ENCODE measurements around the gene BHLHA9.

The BHLHA9 gene

DNA sequence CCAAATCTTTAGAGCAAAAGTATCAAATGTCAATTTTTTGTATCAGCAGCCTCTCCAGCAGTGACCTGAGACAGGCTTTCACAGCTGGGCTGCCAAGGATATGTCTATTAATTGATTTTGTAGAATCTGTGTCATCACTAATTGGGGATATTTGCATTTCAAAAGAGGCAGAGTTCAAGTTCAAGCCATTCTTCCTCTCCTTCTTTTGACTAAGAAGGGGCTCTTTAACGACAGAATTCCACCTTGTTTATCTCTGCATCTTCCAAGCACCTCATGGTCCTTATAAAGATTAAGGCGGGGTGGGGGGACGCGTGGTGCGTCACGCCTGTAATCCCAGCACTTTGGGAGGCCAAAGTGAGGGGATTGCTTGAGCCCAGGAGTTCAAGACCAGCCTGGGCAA, 15.2 kb upstream of the BHLHA9 start:
- DNase-seq (ENCODE audit: low spot score): no peak

DNA sequence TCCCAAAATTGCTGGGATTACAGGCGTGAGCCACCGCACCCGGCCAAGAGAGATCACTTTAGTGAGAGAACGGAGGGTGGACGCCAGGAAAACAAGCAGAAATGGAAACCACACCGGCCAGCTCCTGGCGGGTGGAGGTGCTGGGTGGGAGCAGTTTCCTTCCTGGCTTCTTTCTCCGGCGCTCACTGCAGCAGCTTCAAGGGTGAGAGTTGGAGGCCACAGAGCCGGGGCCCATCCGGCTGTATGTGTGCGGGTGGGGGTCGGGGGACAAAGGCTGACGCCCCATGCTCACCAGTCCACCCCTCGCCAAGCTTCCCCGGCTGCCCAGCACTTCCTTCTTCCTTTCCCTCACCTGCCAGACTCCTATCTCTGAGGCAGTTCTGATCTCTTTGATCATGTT, 13.5 kb upstream of the BHLHA9 start:
- DNase-seq (ENCODE audit: low spot score): no peak

DNA sequence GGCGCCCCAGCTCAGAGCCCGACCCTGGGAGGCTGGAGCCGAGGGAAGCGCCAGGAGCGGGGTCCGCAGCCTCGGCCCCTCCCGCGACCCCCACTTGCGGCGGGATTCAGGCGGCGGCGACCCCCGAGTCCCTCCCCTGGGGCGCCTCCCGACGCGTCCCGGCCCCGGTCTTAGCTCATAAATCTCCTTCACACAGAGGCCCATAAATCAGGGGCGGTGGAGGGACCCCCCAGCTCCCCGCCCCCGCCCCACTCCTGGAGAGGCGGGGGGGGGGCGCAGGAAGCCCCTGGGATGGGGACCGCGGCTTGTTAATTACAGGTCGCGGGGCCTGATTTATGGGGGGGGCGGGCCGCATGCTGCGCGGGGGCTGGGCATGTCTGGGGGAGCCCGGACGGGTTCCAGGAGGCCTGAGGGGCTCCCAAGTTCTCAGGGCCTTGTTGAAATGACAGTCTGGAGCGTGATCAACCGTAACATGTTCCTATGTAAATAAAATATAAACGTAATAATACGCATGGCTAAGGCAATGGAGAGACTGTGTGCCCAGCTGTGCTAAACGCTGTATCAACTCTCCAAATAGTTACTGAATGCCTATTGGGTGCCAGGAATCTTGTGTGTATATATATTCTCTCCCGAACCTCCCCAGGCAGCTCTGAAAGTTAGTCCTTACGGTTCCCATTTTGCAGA, 10.0 kb upstream of the BHLHA9 start:
- DNase-seq (ENCODE audit: low spot score): no peak

DNA sequence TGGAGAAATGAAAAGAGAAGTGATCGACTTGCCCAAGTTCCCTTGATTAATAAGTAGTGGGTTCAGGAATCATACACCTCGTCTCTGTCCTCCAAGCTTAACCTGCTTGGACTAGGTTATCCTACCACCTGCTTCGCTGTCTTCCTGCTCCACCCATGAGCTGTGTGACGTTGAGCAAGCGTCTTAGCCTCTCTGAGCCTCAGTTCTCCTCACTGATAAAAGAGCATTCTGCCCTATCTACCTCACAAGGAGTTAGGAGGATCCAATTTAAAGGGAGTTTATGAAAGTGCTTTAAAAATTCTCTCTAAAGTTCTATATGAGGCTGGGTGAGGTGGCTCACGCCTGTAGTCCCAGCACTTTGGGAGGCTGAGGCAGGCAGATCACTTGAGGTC, 9.5 kb upstream of the BHLHA9 start:
- DNase-seq (ENCODE audit: low spot score): no peak

DNA sequence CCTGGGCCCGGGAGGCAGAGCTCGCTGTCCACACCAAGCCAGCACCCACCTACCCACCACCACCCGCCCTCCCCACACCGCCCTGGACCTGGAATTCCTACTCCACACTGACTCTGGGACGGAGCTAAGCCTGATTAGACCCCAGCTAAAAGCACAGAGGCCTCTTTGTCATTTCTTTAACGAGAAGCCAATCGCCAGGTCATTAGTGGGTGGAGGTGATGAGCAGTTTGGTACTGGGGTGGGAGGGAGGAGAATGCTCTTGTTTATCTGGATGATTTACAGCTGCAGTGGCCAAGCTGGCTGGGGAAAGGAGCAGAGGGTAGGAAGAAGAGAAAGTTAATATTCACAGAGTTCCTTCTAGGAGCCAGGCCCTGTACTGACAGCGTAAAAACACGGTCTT, 6.0 kb upstream of the BHLHA9 start:
- peak; percentile 4 for DNase-seq (ENCODE audit: low spot score)

DNA sequence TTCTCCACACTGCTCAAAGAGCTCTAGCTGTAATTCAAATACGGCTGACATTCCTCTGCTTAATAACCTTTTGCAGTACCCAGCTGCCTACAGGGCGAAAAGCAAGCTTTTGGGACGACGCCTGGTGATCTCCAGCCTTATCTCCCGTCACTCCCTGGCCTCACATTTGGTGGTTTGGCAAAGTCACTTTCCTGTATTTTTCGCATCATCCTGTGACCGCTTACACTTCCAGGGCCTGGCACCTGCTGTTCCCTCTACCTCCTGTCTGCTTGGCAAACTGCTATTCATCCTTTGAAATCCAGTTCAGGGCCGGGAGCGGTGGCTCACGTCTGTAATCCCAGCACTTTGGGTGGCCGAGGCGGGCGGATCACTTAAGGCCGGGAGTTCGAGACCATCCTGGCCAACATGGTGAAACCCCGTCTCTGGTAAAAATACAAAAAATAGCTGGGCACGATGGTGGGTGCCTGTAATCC, 2.7 kb upstream of the BHLHA9 start:
- no peak for DNase-seq (ENCODE audit: low spot score)

DNA sequence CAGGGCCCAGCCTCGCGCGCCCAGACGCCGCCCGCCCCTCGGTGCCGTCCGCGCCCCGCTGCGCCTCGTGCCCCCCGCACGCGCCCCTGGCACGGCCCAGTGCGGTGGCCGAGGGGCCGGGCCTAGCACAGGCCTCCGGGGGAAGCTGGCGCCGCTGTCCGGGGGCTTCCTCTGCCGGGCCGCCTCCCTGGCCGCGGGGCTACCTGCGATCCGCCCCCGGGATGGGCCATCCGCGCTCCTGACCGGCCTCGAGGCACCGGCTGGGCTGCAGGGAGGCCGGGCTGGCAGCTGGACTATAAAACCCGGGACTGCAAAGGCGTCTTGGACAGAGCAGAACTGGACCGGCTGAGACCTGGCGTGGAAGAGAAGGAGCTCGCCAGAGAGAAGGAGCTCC, 783 bp downstream of the BHLHA9 start:
- DNase-seq (ENCODE audit: low spot score): no peak

DNA sequence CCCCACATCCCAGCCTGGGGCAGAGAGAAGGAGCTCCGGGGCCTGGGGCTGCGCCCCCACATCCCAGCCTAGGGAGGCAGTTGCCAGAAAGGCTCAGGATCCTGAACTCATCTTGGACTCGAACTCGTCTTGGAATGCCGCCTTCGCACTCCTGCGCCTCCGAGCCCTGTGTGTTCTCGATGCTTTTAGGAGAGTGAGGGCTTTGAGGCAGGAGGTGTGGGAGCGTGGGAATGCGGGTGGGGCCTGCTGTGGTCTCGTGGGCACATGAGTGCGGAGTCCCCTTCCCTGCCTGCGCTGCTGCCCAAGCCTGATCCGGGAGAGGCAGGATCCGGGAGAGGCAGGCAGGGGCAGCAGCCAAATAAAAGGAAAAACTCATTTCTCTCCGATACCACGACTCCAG, 1.2 kb downstream of the BHLHA9 start:
- DNase-seq (ENCODE audit: low spot score): no peak

DNA sequence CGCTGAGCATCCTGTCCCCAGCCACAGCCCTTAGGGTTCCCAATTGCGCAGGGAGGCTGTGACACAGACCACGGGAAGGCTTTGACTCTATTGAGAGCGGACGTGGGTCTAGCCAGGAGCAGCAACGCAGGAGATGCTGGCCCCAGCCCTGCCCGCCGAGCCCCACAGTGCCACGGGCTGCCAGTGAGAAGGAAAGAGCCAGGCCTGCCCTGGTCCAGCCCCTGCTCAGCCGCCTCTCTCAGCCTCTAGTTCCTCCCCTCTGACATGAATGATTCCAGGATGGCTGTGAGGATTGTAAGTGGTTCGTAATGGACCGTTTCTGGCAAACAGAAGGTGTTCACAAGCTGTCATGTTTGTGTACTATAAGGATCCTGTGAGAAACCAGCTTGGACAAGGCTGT, 2.5 kb downstream of the BHLHA9 start:
- no peak for DNase-seq (ENCODE audit: low spot score)

DNA sequence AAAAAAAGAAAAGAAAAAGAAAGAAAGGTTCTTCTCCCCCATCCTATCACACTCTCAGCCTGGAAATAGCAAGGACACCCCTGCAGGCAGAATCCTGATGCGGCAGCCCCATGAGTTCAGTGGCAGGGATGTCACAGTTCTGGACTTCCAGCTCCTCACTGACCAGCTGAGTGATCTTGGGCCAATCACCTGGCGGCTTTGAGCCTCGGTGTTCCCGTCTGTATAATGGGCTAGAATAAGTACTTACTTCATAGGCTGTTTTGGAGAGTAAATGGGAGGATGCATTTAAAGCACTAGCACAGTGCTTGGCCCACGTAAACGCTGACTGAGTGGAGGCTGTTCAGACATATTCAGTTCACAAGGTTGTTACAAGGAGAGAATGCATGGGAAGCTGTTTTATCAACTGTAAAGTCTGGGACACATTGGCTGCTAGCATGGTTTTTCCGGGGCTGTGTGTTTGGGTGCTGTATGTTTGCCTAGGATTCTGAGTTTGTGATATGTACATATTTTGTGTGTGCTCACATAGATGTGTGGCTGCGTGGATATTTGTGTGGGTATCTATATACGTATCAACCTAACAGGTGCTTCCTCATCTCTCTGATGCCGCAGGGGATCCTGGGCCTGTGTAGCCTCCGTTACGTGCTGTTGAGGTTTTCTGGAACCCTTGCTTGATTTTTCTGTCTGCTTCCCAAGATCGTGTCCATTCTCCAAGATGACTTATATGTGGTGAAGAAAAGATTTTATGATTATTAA, 3.4 kb downstream of the BHLHA9 start:
- no peak for DNase-seq (ENCODE audit: low spot score)

DNA sequence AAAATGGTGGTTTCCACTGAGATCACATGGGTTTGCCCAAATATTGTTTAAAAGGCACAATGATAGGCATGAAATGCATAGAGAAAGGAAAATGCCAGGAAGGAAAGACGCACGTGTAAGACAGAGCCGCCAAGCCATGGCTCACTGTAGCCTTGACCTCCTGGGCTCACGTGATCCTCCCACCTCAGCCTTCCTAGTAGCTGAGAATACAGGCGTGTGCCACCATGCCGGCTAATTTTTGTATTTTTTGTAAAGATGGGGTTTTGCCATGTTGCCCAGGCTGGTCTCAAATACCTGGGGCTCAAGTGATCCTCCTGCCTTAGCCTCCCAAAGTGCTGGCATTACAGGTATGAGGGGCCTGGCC, 4.0 kb downstream of the BHLHA9 start:
- no peak for DNase-seq (ENCODE audit: low spot score)

DNA sequence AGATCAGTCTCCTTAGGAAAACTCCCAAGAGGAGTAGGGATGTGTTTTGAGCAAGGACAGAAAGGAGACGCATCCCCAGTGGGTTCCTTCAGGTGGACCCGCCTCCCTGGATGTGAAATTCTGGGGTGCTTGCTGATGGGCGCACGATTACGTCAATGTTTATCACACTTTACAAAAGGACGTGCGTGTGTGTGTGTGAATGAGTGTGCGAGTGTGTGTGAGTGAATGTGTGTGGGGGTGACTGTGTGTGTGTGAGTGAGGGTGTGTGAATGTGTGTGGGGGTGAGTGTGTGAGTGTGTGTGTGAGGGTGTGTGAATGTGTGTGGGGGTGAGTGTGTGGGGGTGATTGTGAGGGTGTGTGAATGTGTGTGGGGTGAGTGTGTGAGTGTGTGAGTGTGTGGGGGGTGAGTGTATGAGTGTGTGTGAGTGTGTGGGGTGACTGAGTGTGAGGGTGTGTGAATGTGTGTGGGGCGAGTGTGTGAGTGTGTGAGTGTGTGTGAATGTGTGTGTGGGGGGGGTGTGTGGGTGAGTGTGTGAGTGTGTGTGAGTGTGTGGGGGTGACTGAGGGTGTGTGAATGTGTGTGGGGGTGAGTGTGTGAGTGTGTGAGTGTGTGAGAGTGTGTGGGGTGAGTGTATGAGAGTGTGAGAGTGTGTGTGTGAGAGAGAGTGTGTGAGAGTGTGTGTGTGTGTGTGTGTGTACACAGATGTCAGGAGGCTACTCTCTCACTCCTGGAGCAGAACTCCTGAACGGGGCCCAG, 5.1 kb downstream of the BHLHA9 start:
- no peak for DNase-seq (ENCODE audit: low spot score)

DNA sequence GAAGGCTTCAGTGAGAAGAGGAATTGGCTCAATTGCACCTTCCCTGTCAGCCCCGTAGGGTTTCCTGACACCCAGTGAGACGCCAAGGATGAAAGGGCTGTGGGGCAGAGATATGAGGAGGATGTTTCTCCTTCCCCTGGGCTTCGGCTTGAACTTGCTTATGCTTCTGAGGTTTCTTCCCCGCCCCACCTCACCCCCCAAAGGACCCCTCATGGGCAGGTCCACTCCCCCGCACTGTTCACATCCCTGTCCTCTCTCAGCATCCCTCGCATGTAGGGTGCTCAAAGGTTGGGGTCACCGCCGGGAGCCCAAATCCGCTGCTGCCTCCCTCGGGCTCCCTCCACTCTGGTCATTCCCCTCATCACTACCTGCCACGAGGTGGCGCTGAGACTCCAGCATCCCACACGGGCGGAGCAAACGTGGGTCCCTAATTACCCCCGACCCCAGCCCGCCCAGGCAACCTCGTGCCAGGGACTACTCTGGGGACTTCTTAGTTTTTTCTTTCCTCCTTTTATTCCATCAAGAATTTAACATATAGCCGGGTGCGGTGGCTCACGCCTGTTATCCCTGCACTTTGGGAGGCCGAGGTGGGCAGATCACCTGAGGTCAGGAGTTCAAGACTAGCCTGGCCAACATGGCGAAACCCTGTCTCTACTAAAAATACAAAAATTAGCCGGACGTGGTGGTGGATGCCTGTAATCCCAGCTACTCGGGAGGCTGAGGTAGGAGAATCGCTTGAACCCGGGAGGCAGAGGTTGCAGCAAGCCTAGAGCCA, 5.9 kb downstream of the BHLHA9 start:
- peak; percentile 80 for DNase-seq (ENCODE audit: low spot score)

DNA sequence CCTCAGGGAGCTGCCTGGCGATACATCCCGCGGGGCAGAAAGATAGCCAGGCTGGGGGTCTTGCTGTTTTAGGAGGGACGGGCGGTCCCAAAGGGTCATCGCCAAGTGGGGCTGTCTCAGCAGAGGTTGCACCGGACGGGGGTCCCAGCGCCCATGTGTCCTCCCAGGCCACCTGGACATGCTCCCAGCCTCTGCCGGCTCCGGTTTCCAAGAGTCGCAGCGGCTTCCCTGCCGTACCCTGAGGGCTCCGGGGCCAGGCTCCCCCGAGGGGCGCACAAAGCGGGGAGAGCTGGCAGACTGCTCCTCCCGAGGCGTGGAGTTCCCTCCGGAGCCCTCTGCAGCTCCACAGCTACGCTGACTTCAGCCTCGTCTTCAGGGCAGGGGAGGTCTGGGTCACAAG, 10.4 kb downstream of the BHLHA9 start:
- no peak for DNase-seq (ENCODE audit: low spot score)

DNA sequence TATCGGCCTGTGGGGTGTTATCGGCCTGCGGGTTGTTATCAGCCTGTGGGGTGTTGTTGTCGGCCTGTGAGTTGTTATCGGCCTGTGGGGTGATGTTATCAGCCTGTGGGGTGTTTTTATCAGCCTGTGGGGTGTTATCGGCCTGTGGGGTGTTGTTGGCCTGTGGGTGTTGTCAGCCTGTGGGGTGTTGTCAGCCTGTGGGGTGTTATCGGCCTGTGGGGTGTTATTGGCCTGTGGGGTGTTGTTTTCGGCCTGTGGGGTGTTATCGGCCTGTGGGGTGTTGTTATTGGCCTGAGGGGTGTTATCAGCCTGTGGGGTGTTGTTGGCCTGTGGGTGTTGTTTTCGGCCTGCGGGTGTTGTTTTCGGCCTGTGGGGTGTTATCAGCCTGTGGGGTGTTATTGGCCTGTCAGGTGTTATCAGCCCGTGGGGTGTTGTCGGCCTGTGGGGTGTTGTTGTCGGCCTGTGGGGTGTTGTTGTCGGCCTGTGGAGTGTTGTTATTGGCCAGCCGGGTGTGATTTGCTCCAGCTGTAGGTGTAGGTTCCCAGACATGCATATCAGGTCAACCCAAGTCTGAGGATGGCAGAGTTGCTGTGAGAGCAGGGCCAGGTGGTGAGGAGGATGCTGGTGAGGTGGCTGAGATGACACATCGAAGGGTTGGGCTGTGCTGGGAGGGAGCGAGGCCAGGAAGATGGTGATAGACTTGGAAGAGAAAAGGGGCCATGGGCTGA, 16.3 kb downstream of the BHLHA9 start:
- no peak for DNase-seq (ENCODE audit: low spot score)

DNA sequence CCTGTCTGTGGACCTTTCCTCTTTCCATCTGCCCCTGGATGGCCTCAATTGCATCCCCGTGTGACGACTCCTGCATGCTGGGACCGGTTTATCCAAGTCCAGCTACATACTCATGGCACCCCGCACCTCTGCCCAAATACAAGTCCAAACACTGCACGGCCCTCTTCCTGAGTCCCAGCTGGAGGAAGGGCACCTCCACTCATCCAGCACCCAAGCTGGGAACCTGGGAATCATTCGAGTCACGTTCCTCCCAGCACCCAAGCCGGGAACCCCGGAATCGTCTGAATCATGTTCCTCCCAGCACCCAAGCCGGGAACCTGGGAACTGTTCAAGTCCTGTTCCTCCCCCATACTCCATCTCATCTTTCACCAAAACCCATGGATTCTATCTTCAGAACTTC, 19.5 kb downstream of the BHLHA9 start:
- no peak for DNase-seq (ENCODE audit: low spot score)

DNA sequence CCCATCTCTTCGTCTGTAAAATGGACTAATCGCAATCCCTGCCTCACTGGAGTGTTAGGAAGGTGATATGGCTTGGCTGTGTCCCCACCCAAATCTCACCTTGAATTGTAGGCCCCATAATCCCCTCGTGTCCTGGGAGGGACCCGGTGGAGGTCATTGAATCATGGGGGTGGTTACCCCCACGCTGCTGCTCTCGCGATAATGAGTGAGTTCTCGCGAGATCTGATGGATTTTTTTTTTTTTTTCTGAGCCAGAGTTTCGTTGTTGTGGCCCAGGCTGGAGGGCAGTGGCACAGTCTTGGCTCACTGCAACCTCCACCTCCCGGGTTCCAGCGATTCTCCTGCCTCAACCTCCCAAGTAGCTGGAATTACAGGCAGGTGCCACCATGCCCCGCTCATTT, 20.4 kb downstream of the BHLHA9 start:
- no peak for DNase-seq (ENCODE audit: low spot score)

DNA sequence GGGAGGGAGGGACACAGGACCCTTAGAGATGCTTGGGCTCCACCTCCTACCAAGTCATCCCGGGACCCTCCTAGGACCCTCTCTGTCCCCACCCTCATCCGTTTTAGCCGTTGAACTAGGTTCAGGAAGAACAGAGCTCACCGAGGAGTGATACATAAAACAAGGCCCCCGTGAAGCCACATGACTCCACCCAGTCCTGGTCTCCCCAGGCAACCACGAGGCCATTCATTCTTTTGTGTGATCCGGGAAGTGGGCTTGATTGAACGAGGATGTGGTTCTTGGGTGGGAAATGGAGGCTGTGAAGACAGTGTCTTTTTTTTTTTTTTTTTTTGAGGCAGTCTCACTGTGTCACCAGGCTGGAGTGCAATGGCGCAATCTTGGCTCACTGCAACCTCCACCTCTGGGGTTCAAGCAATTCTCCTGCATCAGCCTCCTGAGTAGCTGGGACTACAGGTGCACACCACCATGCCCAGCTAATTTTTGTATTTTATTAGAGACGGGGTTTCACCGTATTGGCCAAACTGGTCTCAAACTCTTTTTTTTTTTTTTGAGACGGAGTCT, 24.0 kb downstream of the BHLHA9 start:
- DNase-seq (ENCODE audit: low spot score): no peak

DNA sequence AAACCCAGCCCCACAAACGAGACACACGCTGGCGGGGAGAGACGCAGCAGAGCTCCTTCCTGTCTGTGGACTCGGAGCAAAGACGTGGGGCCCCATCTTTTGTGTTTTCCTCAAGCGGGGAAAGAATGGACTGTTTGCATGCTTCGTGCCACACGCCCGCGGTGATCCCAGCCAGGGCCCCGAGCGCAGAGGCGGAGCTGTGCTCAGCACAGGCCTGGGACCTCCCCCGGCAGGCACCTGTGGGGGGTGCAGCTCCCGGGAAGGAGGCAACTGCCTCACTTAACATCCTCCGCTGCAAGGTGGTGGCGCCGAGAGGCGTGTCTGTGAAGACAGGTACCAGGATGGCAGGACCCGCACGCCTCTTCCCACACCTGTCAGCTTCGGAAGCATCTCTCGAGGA, 28.4 kb downstream of the BHLHA9 start:
- peak; percentile 40 for DNase-seq (ENCODE audit: low spot score)

DNA sequence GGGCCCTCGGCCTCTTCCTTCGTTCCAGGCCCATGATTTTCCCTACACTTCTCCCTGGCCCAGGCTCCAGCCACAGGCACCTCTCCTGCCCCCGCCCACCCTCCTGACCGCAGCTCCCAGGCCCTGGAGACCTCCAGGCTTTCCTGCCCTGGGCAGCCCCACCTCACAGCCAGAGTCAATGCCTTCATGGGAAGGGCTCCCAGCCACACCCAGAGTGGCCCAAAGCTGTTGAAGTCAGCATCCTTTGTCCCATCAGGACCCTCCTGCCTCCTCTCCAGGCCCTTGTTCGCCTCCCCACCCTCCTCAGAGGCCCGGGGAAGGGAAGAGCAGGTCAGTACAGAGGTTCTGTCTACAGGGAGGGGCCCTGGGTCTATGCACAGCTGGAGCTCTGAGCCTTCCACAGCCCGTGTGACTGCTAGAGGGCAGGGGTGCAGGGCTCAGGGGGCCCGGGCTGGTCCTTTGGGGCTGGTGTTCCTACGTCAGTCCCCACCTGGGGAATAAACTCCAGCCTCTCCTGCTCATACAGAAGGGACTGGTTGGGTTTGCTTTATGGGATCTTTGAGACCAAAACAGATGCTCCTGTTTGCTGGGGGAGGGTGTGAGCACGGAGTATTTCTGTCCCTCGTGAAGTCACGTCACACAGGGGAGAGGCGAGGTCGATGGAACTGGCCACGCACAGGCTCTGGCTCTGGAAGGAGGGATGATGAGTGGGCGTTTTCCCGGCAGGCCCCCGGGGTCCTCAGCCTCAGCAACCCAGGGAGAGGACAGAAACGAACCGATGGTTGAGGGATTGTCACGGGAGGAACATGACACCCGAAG, 29.5 kb downstream of the BHLHA9 start:
- DNase-seq (ENCODE audit: low spot score): no peak

All from AG20443 (cell line).